Cerebellar nuclear complex (tissue), 1 donor: ENCODE data around the gene SLC19A1.

Source experiments
- DNase-seq, 2 experiments: peaks; one replicate each; lab custom pipeline; 2025; lab: John Stamatoyannopoulos, UW

Gene SLC19A1

DNA sequence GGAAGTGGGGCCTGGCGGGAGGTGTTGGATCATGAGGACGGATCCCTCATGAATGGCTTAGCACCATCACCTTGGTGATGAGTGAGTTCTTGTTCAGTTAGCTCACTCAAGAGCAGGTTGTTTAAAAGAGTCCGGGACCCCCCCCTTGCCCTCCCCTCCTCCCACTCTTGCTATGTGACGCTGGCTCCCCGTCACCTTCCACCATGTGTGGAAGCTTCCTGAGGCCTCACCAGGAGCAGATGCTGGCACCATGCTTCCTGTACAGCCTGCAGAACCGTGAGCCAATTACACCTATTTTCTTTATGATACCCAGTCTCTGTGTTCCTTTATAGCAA lies 3.0 kb upstream of the SLC19A1 start:
- DNase-seq: no peak

DNA sequence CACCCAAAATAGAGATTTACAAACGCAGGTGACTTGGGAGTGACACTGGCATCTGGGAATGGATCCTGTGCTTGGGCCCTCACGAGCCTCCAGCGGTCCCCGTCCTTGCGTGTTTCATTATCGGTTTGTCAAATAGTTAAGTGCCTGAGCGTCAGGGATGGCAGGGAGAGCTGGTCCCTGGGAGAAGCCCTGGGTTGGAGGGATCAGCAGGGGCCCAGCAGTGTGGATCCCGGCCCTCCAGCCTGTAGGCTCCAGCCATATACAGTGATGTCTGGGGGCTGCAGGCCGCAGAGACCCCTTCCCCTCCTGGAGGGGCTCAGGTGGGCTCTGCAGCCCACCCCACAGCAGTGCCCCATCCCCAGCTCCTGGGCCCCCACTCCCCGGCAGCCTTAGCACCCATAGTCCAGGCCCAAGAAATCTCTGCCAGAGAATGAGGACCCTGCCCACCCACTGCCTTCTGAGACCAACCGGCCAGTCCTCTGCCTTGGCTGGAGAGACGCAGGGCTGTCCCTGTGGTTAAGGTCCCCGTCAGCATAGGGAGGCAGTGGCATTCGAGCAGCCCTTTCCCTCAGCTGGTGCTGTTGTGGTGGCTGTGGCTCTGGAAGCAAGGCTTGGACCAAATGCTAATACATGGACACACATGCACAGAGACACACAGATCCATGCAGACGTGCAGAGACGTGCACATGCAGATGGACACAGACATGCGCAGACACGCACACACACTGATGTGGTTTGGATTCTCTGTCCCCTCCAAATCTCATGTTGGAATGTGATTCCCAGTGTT lies 2.4 kb upstream of the SLC19A1 start:
- no peak for DNase-seq

DNA sequence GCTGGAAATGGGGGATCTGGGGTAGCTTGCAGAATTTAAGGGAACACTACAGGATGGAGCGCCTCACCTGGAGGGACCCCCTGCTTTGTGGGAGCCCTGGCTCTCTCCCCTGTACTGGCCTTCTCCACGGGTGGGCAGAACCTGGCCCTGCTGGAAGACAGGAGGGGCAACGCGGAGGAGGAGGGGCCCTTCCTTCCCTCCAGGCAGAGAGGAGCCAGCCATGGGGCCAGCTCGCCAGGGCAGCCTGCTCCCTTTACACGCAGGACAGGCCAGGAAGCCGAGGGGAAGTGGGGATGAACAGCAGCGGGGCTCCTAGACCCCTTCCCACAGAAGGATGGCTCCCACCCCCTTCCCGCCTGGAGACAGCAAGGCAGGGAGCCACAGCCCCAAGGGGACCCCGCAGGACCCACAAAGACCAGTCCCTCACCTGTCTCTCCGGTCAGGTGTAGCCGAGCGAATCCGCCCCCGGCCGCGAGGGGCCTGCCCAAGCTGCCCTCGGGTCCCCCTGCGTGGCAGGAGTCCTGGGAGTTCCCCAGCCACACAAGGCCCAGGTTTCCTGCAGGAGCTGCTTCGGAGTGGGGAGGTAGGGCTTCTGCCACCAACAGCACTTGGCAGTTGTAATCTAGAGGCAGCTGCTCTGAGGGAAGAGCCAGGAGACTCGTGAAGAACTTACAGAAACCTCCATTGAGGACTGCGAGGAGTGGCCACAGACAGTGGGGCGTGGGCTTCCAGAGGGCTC lies 1.6 kb upstream of the SLC19A1 start:
- DNase-seq: no peak

DNA sequence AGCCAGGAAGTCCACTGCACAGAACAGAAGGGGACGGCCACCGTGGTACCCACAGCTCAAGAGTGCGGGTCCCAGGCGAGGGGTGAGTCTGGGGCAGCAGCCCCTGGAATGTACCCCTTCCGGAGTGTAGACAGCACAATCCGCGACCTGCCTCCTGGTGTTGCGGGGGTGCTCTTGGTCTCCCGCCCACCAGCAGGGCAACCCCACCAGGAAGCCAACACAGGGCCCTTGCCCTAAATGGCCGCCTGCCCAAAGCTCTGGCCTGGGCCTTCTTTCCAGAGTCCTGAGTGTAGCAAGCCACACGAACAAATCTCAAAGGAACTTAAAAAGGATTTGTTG lies 1.1 kb upstream of the SLC19A1 start:
- no peak for DNase-seq

DNA sequence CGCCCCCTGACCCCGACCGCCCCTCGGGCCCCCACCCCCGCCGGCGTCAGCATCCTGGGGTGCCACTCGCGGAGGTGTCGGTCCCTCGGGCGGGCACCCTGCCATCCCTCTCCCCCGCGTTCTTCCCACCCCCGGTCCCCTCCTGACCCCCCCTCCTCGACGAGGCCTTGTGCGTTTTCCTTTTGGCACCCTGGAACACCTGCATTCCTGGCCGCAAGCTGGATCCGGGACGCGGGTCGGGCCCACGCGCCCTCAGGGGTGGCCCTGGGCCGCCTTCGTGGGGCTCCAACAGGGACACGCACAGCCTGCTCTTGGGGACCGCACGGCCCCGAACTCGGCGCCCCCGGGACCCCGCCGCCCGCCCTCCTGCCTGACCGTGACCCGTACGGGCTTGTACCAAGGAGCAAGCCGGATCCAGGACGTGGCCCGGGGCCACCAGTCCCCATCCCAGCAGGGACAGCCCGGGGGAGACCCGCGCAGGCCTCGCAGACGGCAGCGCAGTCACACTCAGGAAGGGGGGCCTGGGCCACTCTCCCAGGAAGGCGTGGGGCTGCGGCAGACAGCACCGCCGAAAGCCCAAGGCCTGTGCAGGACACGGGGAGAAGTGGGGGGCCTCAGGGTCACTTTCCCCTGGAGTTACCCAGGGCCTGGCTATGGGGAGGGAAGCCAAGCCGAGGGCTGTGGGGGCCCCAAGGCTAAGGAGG lies 579 bp upstream of the SLC19A1 start:
- DNase-seq: no peak

DNA sequence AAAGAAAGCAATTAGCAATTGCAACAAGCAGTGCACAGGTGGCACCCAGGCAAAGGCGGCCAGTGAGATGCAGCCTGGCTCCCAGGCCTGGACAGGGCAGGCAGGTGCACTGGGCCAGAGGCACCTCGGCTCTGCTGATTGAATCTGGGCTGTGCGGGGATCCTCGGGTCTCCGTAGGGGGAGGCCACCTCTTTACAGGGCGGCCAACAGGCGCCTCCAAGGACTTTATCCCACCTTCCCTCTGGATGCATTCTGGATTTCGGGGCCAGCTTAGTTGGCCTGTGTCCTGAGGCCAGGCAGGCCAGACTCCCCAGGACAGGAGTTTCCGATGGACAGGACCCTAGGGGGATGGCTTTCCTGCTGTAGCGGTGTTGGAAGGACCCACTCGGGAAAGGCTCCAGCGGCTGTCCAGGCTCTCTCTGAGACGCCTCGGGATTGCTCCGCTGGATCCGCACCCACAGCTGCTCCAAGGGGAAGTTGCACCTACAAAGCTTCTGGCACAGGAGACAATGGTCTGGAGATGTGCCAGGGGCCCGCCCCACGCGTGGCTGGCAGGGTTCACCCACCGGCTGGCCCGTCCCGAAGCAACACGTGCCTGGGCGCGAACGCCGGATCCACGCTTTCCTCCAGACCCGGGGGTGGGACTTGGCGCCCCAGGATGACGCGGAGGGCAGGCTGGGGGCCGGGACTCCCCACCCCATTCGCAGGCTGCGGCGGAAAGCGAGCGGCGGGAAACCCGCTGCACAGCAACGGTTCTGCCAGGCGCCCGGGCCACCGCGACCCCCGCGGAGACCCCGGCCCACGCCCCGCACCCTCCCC lies 810 bp downstream of the SLC19A1 start:
- DNase-seq: no peak

DNA sequence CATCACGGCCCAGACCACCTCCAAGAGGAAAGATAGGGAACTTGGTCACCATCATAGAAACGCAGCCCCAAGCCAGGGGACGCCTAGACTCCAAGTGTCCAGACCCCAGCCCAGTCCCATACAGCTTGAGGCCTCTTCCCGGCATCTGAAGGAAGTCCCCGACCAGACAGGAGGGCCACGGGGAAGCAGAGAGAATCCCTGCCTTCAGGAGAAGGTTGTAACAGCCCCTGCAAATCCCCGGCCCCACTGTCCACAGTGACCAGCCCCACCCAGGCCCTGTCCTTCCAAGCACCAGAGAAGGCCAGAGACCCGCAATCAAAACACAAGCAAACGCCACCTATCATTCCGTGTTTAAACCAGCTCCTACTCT lies 1.7 kb downstream of the SLC19A1 start:
- DNase-seq: no peak

DNA sequence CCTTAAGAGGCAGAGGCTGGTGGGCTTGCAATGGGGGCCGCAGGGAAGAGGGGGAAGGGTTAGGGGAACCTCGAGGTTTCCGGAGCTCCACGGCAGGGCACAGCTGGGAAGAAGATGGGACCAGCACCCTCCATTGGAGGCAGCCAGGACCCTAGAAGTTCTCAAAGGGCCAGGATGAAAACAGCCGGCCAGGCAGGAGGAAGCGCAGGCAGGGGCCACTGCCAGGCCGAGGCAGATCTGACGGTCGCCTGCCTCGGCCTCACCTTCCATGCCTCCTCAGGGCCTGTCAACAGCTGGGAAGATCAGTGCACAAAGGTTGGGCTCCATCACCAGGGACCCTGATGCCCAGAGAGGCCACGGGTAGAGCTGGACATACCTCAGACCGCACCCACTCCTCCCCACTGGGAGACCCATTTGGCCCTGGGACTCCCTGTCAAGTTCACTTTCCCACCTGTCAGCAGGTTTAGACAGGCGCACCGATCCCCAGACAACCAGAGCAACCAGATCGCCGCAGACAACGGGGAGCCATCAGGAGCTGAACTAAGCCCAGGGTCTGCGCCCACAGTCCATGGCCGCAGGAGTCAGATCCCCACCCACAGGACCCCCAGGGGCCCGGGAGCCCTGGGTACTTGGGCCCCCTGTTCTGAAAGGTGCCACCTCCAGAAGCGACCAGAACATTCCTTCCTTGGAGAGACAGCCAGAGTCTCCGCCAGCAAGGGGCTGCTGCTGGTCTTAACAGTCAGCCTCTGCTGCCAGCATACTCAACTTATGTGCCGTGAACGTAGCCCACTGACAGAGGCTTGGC lies 2.2 kb downstream of the SLC19A1 start:
- no peak for DNase-seq

DNA sequence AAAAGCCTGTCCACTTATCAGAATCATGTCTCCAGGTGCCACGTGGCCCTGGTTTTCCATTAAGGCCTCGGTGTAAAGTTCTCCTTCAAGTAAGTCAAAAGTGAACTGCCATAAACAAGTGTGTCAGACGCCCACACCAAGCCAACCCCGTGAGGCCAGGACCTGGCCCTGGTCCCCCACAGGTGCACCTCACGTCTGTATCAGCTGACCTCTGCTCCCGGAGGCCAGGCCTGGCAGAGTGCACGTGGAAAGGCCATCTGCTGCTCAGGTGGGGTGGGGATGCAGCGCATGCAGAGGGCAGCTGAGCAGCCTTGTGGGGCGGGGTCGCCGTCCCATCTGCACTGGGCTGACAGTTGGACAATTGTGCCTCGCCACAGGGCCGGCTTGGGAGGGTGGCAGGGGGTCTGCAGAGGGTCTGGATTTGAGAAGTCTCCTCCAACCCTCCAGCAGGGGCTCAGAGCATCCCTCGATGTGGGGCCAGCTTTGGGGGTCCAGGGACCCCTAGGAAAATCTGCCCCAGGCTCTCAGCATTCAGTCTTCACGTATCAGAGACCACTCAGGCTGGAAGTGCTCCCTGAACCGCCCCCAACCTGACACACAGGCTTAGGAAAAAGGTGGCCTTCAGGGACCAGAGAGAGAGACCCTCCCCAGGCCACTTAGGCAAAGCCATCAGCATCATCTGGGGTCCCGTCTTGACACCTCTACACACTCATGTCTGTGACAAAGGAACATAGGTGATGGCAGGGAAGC lies 3.0 kb downstream of the SLC19A1 start:
- no peak for DNase-seq

DNA sequence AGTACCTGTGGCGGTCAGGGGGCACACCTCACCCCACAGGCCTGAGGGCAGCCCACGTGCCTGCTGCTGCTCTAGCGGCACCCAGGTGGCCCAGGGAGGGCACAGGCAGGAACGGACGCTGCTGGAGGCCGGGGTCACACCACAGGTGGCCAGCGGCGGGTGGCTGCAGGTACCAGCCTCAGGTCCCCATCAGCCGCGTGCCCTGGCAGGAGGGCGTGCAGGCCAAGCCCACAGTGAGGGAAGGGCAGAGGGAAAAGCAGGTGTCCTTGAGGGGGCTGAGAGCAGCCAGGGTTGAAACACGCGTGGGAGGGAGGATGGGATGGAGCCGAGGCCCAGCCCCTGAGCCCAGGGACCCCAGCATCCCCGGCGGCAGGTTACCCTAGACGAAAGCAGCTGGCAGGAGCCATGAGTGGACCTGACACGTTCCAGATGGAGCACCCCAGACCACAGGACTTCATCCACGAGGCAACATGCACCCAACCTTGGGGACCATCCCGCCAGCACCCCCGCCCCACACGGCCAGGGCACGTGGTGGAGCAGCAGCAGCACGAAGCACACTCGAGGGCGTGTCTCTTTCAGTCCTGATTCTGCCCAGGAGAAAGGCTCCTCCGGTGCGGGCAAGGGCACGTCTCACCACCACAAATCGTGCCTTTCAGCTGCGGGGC lies 3.7 kb downstream of the SLC19A1 start:
- DNase-seq: no peak

DNA sequence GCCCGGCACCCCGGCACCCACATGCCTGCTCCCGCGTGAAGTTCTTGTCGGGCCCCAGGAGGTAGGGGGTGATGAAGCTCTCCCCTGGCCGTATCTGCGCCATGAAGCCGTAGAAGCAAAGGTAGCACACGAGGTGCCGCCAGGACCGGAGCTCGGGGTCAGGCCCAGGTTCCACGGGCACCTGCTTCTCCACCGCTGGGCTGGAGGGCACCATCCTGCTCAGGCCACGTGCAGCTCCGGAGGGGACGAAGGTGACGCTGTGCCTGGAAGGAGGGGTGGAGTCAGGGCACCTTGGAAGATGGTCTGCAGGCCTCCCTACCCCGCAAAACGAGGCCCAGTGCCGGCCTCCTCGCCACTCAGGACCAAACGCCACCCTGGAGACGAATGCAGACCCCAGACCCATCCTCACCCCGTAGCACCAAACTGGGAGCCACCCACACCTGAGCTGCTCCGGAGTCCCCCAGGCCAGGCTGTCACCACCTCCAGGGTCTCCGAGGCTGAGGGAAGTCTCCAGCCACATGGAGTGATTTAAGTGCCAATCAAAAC lies 4.4 kb downstream of the SLC19A1 start:
- no peak for DNase-seq

DNA sequence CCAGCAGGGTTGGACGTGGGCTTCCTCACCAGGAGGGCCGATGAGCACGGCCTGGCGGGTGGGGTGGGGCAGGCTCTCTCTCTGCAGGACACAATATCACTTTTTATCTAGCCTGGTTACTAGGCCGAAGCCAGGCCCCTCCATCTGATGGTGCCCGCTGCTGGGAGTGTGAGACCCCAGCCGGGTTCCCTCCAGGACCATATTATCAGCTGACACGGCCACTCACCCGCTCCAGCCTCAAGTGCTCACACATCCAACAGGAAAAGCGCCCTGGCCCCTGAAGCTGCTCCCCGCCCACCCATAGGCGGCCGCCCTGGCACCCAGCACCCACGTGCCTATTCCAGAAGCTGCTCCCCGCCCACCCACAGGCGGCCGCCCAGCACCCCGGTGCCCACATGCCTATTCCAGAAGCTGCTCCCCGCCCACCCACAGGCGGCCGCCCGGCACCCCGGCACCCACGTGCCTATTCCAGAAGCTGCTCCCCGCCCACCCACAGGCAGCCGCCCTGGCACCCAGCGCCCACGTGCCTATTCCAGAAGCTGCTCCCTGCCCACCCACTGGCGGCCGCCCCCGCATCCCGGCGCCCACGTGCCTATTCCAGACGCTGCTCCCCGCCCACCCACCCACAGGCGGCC lies 5.0 kb downstream of the SLC19A1 start:
- no peak for DNase-seq

DNA sequence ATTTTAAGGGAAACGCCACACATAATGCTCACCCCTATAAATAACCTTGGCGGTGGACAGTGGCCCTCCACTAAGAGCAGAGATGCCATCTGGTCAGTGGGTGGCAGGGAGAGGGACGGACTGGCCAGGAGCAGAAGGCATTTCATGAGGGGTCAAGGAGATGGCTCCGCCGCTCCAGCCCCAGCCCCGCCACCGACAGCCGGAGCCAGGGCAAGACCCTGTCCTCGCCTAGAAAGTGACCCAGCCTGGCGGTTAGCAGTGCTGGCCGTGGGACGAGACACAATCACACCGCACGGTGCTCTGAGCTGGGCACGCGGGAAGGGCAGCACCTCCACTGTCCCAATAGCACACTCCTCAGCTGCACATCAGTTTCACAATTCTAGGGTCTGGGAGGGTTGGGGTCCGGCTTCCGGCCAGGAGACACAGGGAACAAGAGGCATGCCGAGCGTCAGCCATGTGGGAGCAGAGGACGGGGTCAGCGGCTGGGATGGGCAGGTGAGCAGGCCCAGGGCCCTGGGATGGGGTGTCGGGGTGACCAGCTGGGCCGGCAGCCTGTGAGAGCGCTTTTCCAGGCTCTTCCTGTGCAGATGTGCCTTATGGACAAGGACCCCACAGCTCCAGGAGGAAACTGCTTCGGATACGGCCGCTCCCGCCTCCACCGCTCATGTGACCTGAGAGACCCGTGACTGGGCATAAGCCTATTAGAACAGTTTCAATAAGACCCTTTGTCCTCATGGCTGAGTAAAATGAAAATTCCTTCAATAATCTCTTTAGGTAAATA lies 5.7 kb downstream of the SLC19A1 start:
- DNase-seq: no peak

DNA sequence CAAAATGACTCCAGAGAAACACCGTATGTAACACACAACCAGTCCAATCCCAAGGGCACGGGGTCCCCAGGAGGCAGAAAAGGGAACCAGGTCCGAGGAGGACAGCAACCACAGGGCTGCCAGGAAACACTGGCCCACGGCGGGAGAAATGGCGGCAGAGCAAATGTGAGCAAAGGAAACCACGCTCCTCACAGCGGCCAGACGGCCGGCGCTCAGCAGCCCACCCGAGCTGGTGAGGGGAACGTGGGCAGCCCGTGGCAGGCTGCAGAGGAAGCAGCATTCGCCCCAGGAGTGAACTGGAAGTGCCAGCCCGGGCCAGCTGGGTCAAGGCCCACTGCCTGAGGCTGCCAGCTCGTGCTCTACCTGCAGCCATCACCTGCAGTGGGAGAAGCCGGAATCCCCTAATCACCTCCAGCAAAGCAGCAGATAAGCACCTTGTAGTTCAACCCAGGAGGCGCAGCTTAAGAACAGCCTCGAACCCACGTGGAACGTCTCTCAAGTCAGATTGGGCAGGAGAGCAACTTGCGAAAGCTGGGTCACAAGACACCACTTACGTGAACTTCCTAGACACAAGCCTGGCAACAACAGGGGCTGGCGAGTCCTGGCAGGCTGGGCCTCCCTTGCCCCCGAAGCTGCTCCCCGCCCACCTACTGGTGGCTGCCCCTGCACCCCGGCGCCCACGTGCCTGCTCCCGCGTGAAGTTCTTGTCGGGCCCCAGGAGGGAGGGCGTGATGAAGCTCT lies 6.7 kb downstream of the SLC19A1 start:
- no peak for DNase-seq

DNA sequence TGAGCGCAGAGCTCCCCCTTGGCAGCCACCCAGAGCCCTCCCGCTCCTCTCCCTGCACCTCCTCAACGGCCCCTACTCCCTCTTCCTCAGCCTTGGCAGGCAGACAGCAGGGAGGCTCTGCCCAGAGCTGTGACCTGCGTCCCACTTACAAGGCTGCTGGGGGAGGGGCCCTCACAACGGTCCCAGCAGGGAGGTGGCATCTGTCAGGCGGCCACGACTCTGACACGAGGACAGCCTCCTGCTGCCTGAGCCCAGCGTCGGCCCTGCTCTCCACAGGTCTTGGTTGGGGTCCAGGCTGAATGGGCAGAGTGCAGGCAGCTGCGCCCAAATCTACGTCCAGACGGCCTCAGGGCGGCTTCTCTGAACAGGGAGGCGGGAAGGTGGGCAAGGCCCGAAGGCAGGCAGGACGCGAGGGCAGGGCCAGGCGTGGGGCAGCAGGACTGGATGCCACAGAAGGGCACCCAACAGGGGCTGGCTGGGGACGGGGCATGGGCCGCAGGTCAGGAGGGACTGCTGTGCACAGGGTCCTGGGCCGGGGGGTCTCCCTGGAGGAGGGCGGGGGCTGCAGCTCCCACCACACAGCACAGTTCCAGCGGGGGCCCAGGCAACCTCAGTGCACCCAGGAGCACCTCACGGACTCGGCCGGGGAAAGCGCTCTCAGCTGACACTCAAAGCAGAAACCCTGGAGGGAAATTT lies 7.5 kb downstream of the SLC19A1 start:
- no peak for DNase-seq

DNA sequence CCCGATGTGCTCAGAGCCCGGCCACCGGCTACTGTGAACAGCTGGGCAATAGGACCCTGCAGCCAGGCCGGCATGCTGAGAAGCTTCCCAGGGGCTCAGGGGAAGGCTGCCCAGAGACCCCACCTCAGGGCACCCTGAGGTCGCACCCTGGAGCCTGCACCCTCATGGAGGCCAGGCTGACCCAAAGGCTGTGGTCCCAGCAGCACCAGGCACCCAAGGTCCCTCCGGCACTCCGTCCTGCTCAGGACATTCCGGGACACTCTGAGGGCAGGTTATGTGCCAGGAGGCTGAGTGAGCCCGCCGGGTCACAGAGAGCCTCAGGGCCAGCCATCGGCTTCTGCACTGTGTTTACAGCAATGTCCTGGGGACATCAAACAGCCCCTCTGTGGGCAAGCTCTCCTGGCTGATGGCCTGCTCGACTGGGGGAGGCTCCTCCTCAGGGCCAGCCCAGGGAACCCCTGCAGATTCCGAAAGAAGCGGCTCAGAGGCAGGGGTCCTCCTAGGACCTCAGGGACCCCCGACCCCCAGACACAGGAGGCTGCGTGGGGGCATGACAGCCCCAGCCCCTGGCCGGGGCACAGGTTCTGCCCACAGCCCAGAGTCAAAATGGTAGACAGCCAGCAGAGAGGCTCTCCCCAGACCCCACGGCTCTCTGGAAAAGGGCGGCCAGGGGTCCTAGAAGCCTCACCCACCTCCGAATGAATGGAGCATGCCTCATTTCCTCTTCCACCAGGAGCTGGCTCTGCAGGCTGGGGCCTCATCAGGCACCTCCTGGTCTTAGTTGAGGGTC lies 8.2 kb downstream of the SLC19A1 start:
- DNase-seq: no peak
